NOMO-1 treated with DMSO at 0.1 percent for 48 hours (cell line): ENCODE data around the gene ZBTB7C.

Experiments used
- DNase-seq: peaks from one replicate; lab custom pipeline; 2025; ENCODE audit not compliant: unreplicated experiment; lab: John Stamatoyannopoulos, UW

The ZBTB7C gene

DNA sequence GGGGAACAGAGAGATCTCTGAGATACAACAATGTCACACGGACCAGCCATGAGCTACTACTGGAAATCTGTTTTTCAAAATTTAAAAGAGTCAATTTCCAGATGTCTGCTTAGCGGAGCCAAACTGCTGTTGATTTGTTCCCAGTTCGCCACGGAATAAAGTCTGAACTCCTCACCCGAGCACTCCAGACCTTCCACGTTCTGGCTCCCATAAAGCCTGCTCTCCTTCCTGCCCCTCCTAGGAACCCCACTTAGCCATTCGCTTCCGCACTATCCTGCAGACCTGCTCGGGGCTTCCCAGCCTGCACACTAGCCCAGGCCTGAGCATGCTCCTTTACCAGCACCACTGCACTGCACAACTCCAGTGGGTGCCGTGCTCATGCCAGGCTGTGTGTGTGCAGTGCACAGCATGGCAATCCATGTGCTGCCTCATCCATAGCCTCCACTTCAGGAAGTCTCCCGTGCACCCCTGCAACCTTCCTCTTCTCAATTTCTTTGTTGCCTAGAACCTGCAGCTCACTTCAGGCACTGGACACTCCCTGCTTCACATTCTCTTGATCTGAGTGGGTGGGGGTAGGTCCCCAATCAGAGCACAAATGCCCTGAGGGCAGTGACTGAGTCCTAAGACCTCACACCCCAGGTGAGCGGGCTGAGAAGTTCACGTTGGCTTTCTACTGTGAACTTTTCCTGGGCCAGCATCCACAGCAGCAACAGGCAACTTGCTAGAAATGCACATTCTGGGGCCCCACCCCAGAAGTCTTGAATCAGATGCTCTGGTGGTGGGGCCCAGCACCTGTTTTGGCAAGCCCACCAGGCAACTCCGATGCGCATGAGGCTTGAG lies 53.7 kb downstream of the ZBTB7C start:
- DNase-seq: no peak

DNA sequence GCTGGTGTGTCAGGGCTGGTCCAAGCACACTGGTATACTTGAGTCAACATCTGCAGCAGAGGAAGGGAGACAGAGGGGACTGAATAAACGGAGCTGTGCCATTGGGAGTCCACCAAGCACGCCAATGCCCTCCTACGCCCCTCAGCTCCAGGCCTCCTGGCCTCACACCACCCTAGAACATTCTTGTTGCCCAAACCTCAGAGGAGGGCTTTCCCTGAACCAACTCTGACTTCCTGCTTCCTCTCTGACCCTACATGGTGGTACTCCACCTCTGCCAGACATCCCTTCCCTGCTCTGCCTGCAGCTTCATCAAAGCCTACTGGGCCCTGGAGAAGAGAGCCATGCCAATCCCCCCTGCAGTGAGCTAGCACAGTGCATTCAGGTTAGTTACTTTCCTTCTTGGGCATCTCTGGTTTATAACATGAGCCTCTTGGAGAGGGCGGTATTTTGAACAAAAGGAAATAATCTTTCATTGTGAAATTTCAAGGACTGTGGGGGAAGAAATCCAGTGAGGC lies 54.4 kb downstream of the ZBTB7C start:
- DNase-seq: no peak

DNA sequence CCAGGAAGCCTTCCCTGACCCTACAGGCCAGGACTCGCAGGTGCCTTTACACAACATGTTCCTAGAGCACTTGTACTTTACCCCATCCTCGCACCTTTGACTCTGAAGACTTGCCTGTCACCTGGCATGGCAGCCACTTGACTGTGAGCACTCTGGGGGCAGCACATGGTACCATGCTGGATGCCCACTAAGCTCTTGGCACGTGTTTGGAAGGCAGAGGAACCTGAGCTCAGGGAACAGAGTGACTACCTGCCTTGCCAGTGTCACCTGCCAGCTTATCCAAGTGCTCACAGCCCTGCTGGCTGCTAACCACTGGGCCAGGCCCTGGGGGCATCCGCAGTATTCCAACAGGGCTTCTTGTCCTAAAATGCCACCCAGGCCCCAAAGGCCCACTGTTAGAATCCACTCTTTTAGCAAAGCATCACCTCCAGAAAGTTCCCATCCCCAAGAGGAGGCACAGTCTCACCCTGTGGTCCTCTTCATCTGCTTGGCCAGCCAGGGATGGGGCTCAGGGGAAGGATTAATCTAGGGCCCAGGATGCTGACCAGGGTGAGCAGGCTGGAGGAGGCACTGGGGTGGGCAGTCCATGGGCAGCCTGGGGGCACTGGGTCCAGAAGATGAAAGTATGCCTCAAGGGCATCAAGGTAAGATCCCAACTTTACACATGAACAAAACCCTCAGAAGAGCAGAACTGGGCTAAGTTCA lies 57.0 kb downstream of the ZBTB7C start:
- no peak for DNase-seq

DNA sequence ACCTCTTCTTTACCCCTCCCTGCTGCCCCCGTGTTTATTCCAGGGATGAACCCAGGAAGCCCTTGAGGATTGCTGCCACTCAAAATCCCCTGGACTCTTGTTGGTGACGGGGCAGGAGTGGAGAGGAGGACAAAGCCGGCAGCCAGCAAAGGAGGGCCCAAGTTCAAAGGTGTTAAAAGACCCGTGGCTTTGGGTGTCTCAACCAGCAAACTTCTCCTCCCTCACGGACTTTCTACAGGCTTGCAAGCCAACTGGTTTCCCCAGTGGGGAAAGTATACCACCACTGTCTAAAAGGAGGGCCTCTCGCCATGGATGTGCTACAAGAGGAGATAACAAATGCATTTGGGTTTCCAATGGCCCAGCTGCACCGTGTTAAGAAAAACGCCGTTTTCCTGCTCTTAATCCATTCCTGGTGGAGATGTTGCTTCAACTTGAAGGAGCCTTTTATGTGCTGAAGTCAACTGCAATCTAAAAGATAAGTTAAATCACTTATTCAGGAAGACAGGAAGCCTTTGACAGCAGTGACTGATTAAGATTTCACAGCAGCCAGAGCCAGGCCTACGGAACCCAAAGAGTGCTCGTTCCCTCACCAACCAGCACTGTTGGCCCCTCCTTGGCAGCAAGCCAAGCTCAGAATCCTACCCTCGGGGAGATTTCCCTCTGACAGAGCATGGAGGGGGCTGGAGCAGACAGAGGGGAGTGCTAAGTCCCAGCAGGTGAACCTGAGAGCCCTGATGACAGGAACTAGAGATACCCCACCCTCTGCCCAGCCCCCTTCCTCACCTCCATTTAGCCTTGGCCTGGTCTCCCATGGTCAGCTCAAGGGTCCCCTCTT lies 57.8 kb downstream of the ZBTB7C start:
- DNase-seq: no peak

DNA sequence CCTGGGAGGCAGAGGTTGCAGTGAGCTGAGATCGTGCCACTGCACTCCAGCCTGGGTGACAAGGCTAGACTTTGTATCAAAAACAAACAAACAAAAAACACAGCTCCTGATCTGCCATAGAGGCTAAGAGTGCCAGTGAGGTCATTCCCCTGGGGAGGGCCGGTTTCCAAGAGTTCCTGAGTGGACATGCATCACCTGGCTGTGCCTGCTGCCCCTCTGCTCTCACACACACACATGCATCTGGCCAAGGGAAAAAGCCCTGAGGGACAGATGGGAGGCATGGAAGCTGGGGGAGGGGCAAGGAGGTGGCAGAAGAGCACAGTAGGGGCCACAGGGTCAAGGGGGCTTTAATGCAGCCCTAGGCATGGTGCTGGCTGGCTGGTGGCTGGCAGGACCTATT lies 60.4 kb downstream of the ZBTB7C start:
- DNase-seq: no peak

DNA sequence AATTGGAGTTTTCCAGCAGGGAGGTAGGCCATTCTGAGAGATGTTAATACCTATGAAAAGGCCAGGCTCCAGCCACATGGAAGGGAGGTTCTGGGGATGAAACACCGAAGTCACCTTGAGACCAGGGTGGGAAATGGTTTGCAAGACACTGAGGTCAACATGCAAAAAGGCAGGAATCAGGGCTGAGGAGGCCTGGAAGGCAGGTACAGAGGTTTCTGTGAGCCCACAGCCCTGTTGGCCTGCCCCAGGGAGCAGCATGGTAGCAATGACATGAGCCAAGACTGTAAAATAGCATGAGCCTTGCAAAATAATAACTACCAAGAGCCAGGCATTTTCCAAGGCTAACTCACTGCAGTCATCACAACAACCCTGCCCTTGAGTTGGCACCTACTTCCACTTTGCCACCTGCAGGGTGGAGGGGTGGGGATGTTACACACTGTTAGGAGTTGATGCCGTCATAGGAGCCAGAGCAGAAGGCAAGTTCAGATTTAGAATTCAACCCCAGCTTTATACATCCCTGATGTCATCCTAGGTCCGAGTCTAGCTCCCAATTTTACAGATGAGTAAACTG lies 61.3 kb downstream of the ZBTB7C start:
- no peak for DNase-seq

DNA sequence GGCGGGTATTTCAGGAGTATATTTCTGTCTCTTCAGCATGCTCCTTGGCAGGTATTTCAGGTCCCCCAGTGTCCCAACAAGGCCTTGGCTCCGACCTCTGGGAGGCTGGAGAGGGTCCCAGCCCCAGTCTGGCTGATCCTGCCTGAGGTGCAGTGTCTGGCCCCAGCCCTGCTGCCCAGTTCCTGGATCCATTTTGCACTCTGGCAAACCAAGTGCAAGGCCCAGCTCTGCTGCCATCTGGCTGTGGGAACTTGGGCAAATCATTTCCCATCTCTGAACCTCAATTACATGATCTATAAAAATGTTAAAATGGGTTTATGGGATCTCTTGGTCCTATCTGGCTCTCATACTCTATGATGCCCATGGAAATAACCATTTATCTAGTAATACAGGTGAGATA lies 63.6 kb downstream of the ZBTB7C start:
- DNase-seq: no peak

DNA sequence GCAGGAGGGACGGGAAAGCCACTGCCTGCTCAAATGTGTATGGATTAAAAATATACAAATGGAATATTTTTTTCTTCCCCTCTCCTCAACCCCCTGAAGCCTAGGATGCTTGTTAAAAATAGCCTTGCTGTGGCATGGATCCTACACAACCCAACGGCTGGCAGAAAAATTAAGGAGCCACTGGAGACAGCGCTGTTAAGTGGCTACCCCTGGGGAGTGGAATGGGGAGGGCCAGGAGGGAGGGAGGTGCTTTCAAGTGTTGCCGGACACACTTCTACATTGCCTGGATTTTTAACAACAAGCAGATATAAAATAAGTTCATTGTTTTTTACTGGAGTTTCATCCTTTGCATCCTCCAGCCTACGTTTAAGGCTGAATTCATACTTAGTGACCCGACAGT lies 66.6 kb downstream of the ZBTB7C start:
- no peak for DNase-seq

DNA sequence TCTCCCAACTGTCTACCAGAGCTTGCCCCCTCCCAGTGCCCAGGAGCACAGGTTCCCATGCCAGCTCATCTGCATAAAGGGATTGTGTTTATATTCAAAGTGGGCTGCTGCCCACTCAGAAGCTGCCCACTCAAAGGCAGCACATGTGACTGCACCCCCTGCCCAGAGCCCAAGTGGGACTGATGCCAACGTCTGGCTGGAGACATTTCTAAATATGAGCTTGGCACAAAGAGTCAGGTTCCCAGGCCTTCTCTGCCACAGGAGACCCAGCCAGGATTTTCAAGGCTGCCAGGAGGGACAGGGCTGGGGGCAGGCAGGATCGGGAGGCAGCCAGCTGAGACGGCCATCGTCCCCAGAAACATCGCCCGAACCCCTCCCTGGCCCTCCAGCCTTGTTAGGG lies 67.1 kb downstream of the ZBTB7C start:
- DNase-seq: no peak

DNA sequence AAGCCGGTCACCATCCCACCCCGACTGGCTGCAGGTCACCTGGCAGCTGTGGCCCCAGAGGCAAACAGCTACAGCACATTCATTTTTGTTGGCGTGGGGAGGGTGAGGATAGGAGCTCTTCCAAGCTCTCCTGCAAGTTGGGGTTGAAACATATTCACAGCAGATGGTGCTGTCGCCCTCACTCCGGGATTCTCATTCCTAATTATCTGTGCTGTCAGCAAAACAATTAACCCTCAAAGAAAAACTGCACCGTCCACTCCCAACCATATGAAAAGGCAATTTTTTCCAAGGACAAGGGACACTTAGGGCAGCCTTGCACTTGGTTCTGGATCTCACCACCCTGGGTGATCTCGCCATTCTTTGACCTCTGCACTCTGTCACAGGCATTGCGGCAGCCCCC lies 68.6 kb downstream of the ZBTB7C start:
- no peak for DNase-seq

DNA sequence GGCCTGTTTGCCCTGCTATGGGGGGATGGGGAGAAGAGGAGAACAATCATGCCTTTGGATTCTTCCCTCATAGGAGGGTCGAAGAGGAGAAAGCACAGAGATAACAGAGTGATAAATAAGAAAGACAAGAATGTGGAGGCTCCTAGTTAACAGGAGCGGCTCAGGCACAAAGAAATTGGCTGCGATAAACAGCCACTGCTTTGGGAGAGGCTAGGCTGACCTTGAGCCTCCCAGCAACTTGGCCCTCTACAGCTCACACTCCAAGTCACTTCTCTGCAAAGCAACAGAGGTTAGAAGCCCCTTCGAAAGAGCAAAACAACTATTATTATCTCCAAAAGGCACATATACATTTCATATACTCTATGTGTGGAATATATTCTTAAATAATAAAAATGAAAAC lies 69.5 kb downstream of the ZBTB7C start:
- DNase-seq: no peak

DNA sequence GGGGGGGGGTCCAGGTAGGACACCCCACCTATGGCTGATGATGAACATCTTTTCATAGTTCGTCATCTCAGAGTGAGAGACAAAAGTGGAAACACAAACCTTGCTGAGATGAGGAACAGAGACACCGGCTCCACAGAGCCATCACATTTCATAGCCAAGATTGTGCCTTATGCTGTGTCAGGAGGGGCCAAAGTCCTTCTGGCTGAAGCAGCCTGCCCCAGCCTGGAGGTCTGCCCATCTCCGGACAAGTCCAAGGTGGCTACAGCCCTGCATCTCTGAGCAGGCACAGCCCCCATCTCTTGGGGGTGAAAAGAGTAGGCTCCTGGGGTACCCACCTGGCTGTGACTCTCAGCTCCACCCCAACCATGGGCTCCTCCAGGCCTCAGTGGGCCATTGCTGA lies 70.3 kb downstream of the ZBTB7C start:
- no peak for DNase-seq

DNA sequence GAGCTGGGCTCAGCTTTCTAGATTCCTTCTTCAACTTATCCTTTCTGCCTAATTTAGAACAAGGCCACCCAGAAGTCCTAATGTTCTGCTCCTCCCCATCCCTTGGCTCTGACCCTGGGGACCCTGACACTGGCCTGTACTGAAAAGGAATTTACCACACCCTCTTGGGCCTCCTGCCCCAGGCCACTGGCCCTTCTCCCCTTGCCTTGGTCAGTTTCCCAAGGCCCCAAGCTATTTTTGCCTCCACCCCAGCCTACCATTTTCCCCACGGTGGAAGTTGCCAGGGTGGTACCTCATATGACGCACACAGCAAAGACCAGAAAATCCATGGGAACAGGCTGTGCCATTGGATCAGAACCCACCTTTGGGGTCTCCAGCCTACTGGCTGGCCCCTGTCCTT lies 72.1 kb downstream of the ZBTB7C start:
- DNase-seq: no peak

DNA sequence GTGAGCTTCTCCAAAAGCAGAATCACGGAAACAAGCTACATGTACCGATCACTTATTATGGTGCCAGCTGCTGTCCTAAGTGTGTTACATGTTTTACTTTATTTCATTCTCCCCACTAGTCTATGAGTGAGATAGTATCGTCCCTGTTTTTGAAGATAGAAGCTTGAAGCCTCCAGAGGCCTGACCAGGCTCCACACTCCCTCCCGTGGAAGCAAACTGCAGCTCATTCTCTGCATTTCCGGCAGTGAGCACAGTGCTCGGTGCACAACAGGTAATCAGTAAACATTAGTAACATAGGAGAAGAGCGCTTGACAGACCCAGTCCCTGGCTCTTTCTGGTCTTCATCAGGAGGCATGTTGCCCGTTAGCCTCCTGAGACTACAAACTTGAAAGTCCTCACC lies 72.9 kb downstream of the ZBTB7C start:
- no peak for DNase-seq

DNA sequence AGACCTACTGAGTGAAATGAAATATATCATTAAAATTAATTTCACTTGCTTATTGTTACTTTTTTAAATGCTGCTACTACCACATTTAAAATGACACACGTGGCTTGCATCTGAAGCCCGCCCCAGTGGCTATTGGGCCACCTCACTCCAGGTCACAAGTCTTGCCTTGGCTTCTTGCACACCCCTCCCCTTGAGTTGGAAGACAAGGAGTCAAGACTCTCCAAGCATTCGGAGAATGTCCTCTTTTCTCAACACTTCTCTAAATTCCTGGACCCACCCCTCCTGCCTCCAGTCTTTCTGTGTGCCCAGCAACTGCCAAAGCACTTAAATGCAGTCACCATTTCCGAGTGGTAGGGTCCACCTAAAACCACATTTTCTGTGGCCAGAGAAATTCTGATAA lies 73.4 kb downstream of the ZBTB7C start:
- no peak for DNase-seq

DNA sequence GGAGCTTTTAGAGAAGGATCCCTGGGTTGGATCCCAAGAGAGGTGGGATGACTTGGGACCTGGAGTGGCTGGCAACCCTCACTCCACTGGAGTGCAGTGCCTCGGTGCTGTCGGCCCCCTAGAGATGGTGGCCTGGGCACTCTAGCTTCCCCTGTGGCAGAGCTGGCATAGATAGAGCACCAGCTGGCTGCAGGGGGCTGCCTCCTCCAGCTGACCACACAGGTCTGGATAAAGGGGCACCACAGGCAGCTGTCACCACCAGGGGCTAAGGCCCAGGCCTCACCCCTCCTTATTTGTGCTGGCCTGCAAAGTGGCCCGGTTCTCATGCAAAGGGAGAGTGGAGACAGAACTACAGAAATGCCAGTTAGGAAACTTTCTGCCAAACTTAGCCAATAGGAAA lies 74.3 kb downstream of the ZBTB7C start:
- DNase-seq: no peak

DNA sequence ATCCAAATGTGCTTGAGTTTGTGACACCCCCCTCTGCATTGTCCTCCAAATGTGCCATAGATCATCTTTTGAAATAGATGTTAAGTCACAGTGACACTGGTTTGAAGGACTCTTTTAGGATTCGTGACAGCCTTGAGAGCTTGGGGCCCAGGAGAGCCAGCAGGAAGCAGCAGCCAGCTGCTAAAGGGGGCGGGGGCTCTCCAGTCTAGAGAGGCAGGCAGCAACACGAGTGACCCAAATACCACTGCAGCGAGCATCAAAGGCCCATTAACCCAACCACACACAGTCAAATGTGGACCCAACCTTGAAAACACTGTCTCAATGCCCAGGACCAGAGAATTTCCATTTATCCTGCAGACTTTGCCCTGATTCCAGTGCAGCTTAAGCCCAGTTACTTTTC lies 75.6 kb downstream of the ZBTB7C start:
- no peak for DNase-seq

DNA sequence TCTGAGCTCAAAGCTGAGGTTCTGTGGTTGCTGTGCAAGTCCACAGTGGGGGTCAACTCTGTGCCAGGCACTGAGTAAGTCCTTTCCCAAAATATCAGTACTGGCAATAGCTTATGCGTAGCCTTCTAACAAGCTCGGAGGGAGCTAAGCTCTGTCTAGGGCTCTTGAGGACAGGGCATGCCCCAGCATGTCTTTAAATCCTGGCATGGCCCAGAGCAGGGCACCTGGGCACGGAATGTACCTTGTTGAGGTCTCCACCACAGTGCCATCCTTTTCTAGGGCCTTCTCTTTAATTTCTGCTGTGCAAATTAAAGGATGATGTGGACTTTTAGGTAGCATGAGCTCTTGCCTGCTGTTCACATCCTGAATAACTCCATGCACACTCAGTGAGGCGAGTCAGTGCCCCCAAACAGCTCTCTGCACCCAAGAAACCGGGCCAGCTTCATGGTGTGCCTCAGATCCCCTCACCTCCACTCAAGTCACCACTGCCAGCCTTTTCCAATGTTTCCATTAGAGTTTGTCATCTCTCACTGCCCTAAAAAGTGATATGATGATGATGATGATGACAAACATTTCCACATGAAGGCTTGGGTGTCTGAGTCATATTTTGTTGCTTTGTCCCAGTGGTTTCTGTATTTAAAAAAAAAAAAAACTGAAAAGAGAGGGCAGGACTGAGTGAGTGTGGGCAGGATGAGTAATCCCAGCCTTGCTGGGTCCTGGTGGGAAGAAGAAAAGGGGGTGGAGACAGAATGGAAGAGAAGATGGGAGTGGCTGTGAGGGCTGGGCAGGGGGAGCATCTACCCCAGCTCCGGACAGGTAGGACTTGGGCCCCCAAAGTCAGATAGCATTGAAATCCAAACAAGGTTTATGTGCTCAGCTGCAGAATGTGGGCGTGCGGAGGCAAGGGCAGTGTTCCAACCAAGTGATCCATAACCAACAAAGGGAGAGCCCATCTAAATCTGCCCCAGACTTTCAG lies 78.9 kb downstream of the ZBTB7C start:
- DNase-seq: no peak

DNA sequence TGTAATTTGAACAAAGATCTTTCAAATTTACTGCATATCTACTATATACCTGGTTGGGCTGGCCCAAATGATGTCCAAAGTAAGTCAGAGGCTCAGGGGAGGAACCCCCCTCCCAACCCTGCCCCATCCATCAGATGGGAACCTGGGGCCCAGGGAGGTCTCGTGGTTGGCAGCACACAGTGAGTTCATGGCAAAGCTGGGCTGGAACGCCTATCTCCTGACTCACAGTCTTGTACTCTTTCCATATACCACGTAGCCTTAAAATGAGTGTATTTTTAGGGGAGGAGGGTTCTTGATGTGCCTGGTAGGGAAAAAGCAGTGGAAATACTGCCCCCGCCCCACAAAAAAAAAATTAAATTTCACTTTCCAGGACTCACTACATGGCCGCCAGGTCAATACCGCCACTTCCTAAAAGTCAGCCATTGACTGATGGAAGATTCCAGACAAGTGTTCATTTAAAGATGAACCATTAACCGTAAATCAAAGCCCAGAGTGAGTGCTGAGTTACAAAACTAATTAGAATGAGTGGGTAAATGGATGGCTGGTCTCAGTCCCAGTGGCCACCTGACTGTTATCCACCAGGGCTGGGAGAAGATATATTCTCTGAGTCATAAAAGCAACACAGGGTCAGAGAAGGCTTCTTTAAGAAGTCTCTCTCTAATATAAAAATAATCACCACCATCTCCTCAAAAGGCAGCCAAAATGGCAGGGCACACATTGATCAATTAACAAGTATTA lies 80.5 kb downstream of the ZBTB7C start:
- DNase-seq: no peak
